HepG2 (cell line): Measurements from ENCODE around the gene TP53TG5. TPM values are rescaled to one million over a fixed set of nuclear protein-coding genes. Genes with fewer than 3 reads are reported as not detected.

ENCODE experiments used
- ATF1 ChIP-seq: IDR thresholded peaks from 2 replicates; pipeline ENCODE4 v1.6.1; 2016; ENCODE audit warnings: mild to moderate bottlenecking, control low read depth
- BHLHE40 ChIP-seq: IDR thresholded peaks from 2 replicates; pipeline ENCODE4 v1.6.1; 2011; ENCODE audit warnings: low read length, improper control_type of control experiment
- DRAP1 ChIP-seq: IDR thresholded peaks from 2 replicates; pipeline ENCODE4 v1.6.1; 2016; ENCODE audit warnings: missing genetic modification reagents, missing compliant biosample characterization
- ETV5 ChIP-seq: IDR thresholded peaks from 2 replicates; pipeline ENCODE4 v1.6.1; 2018; ENCODE audit warnings: missing biosample characterization, missing genetic modification reagents, inconsistent platforms, borderline replicate concordance
- HNRNPL ChIP-seq: fragments of 200-400 bp; formaldehyde crosslinking; IDR thresholded peaks from 2 replicates; pipeline ENCODE4 v1.6.1; 2017; ENCODE audit warnings: mild to moderate bottlenecking, low read depth, low read length
- MAZ ChIP-seq, 2 experiments: sonication (generic) in 1 of 2; formaldehyde crosslinking in 1 of 2; IDR thresholded peaks; 2 replicates each; pipeline versions ENCODE4 v1.5.0 to v1.6.1; 2012 to 2020; ENCODE audit warnings: low read depth in 2 of 2, mild to moderate bottlenecking in 2 of 2, borderline replicate concordance in 1 of 2, improper control_type of control experiment in 1 of 2, low read length in 1 of 2, missing genetic modification reagents in 1 of 2, moderate library complexity in 1 of 2
- NFYB ChIP-seq: sonication (generic); formaldehyde crosslinking; IDR thresholded peaks from 2 replicates; pipeline ENCODE4 v1.4.0; 2020; ENCODE audit warnings: missing genetic modification reagents
- NR2F2 ChIP-seq: IDR thresholded peaks from 2 replicates; pipeline ENCODE4 v1.6.1; 2012; ENCODE audit warnings: low read depth, inconsistent platforms, borderline replicate concordance
- RORA ChIP-seq: sonication (generic); formaldehyde crosslinking; IDR thresholded peaks from 2 replicates; pipeline ENCODE4 v1.5.0; 2020; ENCODE audit warnings: mild to moderate bottlenecking, missing genetic modification reagents, moderate library complexity
- SMC3 ChIP-seq: IDR thresholded peaks from 2 replicates; pipeline ENCODE4 v1.6.1; 2011; ENCODE audit warnings: low read length, improper control_type of control experiment
- SMYD3 ChIP-seq: sonication (generic); formaldehyde crosslinking; IDR thresholded peaks from 2 replicates; pipeline ENCODE4 v1.8.1; 2023; ENCODE audit warnings: mild to moderate bottlenecking, missing genetic modification reagents
- SRF ChIP-seq: IDR thresholded peaks from 2 replicates; pipeline ENCODE4 v1.6.1; 2011; ENCODE audit warnings: mild to moderate bottlenecking, low read depth, low read length, moderate library complexity
- TEAD2 ChIP-seq: sonication (generic); formaldehyde crosslinking; IDR thresholded peaks from 2 replicates; pipeline ENCODE4 v1.9.0; 2021; ENCODE audit warnings: missing genetic modification reagents
- TEAD3 ChIP-seq: optimal IDR thresholded peaks from 2 replicates; pipeline ENCODE3; 2016; ENCODE audit warnings: borderline replicate concordance
- ZBTB34 ChIP-seq: sonication (generic); formaldehyde crosslinking; IDR thresholded peaks from 2 replicates; pipeline ENCODE4 v1.8.0; 2022; ENCODE audit warnings: mild to moderate bottlenecking, missing genetic modification reagents
- ZNF275 ChIP-seq: sonication (generic); formaldehyde crosslinking; IDR thresholded peaks from 2 replicates; pipeline ENCODE4 v1.8.0; 2022; ENCODE audit warnings: missing genetic modification reagents, mild to moderate bottlenecking, inconsistent platforms, borderline replicate concordance
- ZNF549 ChIP-seq: sonication (generic); formaldehyde crosslinking; IDR thresholded peaks from 2 replicates; pipeline ENCODE4 v1.5.0; 2020; ENCODE audit warnings: missing genetic modification reagents
- ZNF577 ChIP-seq: sonication (generic); formaldehyde crosslinking; IDR thresholded peaks from 2 replicates; pipeline ENCODE4 v1.4.0; 2020; ENCODE audit warnings: mild to moderate bottlenecking, low read depth, missing genetic modification reagents, borderline replicate concordance
- ZNF709 ChIP-seq: sonication (generic); formaldehyde crosslinking; IDR thresholded peaks from 2 replicates; pipeline ENCODE4 v1.5.0; 2020; ENCODE audit warnings: mild to moderate bottlenecking, missing genetic modification reagents
- ZNF850 ChIP-seq: sonication (generic); formaldehyde crosslinking; conservative IDR thresholded peaks from 2 replicates; pipeline ENCODE4 v1.9.0; 2021; ENCODE audit warnings: mild to moderate bottlenecking, missing genetic modification reagents
- polyA plus RNA-seq, 8 experiments: library from polyadenylated mRNA; depleted of rRNA in 3 of 8; stranded (reverse) in 7 of 8; unstranded in 1 of 8; fragments of >200 nt; fragmentation: Illumina TruSeq in 4 of 8; extraction: Trizol in 4 of 8; gene quantifications; 2 replicates each; pipeline versions ENCODE4 v1.2.1 to v1.2.3, GENCODE V29; 2011 to 2016; ENCODE audit warnings: low read depth in 4 of 8, missing spikeins in 1 of 8, mixed read lengths in 1 of 8; ENCODE audit not compliant: insufficient read depth in 1 of 8
- total RNA-seq, 5 experiments: library from RNA; depleted of rRNA; stranded (reverse); fragments of >200 nt; fragmentation: Illumina TruSeq; extraction: Trizol; gene quantifications; 2 replicates each; pipeline ENCODE4 v1.2.3, GENCODE V29; 2016; ENCODE audit warnings: low read depth in 1 of 5
- TF ChIP-seq, protein P1 (sequence below): sonication (generic); formaldehyde crosslinking; IDR thresholded peaks from 2 replicates; pipeline ENCODE4 v1.5.0; 2020; ENCODE audit warnings: mild to moderate bottlenecking, missing genetic modification reagents
- TF ChIP-seq, protein P2 (sequence below): sonication (generic); formaldehyde crosslinking; IDR thresholded peaks from 2 replicates; pipeline ENCODE4 v1.5.1; 2020; ENCODE audit warnings: missing genetic modification reagents, mild to moderate bottlenecking, borderline replicate concordance

The TP53TG5 gene
- total and polyA plus RNA-seq, 2 of the 13 experiments (the other 11 are each of a cell fraction or from before 2014, with no cell fraction given) = 0.11 TPM; not detected in 1

- TF ChIP-seq NR2F2 (no peak; the same call in 1 of the 2 replicates), NFYB (CRISPR knock-in tag) (peak; percentile 59), SMYD3 (CRISPR knock-in tag) (peak; percentile 24; the same call in 1 of the 2 replicates), BHLHE40 (peak; percentile 85), ZNF577 (CRISPR knock-in tag) (no peak), MAZ (IDR thresholded peaks at IDR 0.05; ENCODE audit: borderline replicate concordance, low read depth, low read length) (peak; percentile 94), MAZ (CRISPR knock-in tag; IDR thresholded peaks at IDR 0.05; ENCODE audit: low read depth) (peak; percentile 97), HNRNPL (peak; percentile 83), ZNF275 (peak; percentile 90), DRAP1 (peak; percentile 77), ATF1 (CRISPR knock-in tag) (no peak; the same call in none of the 2 replicates), RORA (no peak), ZNF709 (peak; percentile 93), ZNF850 (CRISPR knock-in tag) (no peak), SMC3 (peak; percentile 94), TEAD2 (peak; percentile 76), ETV5 (peak; percentile 84), ZNF549 (no peak; the same call in 1 of the 2 replicates), ZBTB34 (CRISPR knock-in tag) (no peak), SRF (peak; percentile 4; the same call in 1 of the 2 replicates), TEAD3 (CRISPR knock-in tag) (peak; percentile 83)
- TF ChIP-seq, protein P1, sequence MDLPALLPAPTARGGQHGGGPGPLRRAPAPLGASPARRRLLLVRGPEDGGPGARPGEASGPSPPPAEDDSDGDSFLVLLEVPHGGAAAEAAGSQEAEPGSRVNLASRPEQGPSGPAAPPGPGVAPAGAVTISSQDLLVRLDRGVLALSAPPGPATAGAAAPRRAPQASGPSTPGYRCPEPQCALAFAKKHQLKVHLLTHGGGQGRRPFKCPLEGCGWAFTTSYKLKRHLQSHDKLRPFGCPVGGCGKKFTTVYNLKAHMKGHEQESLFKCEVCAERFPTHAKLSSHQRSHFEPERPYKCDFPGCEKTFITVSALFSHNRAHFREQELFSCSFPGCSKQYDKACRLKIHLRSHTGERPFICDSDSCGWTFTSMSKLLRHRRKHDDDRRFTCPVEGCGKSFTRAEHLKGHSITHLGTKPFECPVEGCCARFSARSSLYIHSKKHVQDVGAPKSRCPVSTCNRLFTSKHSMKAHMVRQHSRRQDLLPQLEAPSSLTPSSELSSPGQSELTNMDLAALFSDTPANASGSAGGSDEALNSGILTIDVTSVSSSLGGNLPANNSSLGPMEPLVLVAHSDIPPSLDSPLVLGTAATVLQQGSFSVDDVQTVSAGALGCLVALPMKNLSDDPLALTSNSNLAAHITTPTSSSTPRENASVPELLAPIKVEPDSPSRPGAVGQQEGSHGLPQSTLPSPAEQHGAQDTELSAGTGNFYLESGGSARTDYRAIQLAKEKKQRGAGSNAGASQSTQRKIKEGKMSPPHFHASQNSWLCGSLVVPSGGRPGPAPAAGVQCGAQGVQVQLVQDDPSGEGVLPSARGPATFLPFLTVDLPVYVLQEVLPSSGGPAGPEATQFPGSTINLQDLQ (CRISPR knock-in tag) = no peak
- TF ChIP-seq, protein P2, sequence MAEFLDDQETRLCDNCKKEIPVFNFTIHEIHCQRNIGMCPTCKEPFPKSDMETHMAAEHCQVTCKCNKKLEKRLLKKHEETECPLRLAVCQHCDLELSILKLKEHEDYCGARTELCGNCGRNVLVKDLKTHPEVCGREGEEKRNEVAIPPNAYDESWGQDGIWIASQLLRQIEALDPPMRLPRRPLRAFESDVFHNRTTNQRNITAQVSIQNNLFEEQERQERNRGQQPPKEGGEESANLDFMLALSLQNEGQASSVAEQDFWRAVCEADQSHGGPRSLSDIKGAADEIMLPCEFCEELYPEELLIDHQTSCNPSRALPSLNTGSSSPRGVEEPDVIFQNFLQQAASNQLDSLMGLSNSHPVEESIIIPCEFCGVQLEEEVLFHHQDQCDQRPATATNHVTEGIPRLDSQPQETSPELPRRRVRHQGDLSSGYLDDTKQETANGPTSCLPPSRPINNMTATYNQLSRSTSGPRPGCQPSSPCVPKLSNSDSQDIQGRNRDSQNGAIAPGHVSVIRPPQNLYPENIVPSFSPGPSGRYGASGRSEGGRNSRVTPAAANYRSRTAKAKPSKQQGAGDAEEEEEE (CRISPR knock-in tag) = peak; percentile 34; the same call in 1 of the 2 replicates
Measured at GRCh38 chr20:45362804-45363610, 15.1 kb downstream of the TP53TG5 start, which contains the start of gene SYS1 (continued).
